Progenitor cell of endocrine pancreas (in vitro differentiated cells): ENCODE results near the gene MYO5A. TPM values are rescaled to one million over a fixed set of nuclear protein-coding genes. Genes with fewer than 3 reads are reported as not detected.
"Not testable (repeated sequence)": the region's sequence is repeated elsewhere in the genome, so short reads cannot be mapped to it uniquely, and the experiment has no call there.

Source experiments
- DNase-seq: peaks from one replicate; pipeline ENCODE4 v3.0.0; 2021; ENCODE audit warnings: low spot score; ENCODE audit not compliant: unreplicated experiment
- H3K27ac Mint-ChIP-seq: 2 replicates; pipeline ENCODE4 v1.8.0; 2021; ENCODE audit warnings: mild to moderate bottlenecking, moderate library complexity, mixed read lengths
- H3K27me3 Mint-ChIP-seq: 2 replicates; pipeline ENCODE4 v1.8.0; 2021; ENCODE audit warnings: mixed read lengths
- H3K36me3 Mint-ChIP-seq: 2 replicates; pipeline ENCODE4 v1.8.0; 2022; ENCODE audit warnings: mixed read lengths; ENCODE audit not compliant: insufficient read depth
- H3K4me1 Mint-ChIP-seq: 2 replicates; pipeline ENCODE4 v1.8.0; 2021; ENCODE audit warnings: low read depth, mixed read lengths
- H3K4me3 Mint-ChIP-seq: 2 replicates; pipeline ENCODE4 v1.8.0; 2021; ENCODE audit warnings: low read depth, mild to moderate bottlenecking, moderate library complexity, mixed read lengths
- H3K9me3 Mint-ChIP-seq: 2 replicates; pipeline ENCODE4 v1.8.0; 2021; ENCODE audit warnings: low read depth, mixed read lengths
- total RNA-seq: library from RNA; stranded (reverse); gene quantifications from 2 replicates; pipeline ENCODE4 v1.2.1, GENCODE V29; 2021
- TF ChIP-seq, protein P1 (sequence below): fragments of 200-600 bp; sonication (generic); IDR thresholded peaks from one replicate; pipeline ENCODE4 v1.5.0; 2021; ENCODE audit warnings: antibody characterized with exemption, mild to moderate bottlenecking; ENCODE audit not compliant: unreplicated experiment

The MYO5A gene
- total RNA-seq, 1 donor from 2014 or later = 31.0 TPM

DNA sequence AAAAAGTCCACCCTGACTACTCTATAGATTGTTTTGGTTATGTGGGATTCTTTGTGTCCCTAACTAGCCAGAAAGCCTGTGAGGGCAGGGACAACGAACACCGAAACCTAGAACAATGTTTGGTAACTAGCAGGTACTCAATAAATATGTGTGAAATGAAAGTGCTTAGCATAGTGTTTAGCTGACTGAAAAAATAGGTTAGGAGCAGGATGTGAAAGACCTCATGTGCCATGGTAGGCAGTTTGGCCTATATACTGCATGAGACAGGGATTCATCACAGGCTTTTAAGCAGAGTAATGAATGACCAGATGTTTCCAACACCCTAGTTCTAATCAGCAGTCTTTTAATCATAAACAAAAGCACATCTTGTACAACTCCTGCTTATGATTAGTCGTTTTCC lies 64.2 kb downstream of the MYO5A start:
- no peak overlapping the region for H3K27ac Mint-ChIP-seq
- H3K4me1 Mint-ChIP-seq = no peaks in the 10 kb centered on the region
- no peak for DNase-seq
- TF ChIP-seq, protein P1, sequence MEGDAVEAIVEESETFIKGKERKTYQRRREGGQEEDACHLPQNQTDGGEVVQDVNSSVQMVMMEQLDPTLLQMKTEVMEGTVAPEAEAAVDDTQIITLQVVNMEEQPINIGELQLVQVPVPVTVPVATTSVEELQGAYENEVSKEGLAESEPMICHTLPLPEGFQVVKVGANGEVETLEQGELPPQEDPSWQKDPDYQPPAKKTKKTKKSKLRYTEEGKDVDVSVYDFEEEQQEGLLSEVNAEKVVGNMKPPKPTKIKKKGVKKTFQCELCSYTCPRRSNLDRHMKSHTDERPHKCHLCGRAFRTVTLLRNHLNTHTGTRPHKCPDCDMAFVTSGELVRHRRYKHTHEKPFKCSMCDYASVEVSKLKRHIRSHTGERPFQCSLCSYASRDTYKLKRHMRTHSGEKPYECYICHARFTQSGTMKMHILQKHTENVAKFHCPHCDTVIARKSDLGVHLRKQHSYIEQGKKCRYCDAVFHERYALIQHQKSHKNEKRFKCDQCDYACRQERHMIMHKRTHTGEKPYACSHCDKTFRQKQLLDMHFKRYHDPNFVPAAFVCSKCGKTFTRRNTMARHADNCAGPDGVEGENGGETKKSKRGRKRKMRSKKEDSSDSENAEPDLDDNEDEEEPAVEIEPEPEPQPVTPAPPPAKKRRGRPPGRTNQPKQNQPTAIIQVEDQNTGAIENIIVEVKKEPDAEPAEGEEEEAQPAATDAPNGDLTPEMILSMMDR = no peak
- H3K27me3 Mint-ChIP-seq = no peaks in the 10 kb centered on the region
- peaks cover 5% of the 10 kb centered on the region for H3K9me3 Mint-ChIP-seq
- H3K36me3 Mint-ChIP-seq = peaks cover 7% of the 10 kb centered on the region
- no peak overlapping the region for H3K4me3 Mint-ChIP-seq

DNA sequence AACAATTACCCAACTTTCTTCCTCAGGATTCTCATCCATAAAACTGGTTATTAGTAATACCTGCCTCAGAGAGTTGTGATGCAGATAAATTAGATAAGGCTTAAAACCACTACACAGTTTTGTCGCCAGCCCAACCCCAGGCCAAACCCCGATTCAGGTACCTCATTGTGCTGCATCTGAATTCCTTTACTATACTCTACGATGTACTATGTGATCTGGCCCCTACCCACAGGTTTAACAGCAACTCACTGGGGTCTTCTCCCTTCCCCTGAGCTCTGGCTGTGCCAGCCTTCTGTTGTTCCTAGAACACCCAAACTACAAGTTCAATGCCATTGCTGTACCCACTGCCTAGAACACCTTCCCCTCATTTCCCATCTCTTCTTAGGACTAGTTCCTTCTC lies 64.6 kb downstream of the MYO5A start:
- Mint-ChIP-seq H3K9me3 (peaks cover 6% of the 10 kb centered on the region), H3K4me3 (no peak overlapping the region), H3K27me3 (no peaks in the 10 kb centered on the region), H3K36me3 (peaks cover 11% of the 10 kb centered on the region), H3K4me1 (peaks cover 2% of the 10 kb centered on the region), H3K27ac (peak overlapping the region; percentile 9)
- TF ChIP-seq, protein P1 = no peak
- no peak for DNase-seq

DNA sequence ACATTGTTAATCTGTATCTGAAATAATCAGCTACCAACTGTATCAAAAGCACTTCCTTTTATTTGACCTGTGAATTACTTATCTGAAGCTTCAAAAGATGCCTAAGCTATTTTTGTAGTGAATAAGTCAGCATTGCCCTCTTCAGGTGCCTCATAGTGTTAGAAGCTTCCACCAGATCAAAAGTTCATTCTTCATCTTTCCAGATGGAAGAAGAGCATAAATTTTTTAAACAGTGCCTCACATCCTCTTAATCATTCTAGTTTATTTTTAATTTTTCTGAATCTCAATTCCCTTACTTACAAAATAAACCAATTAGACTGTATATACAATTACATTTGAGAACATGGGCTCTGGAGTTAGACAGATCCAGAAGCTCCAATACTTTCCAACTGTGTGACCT lies 65.0 kb downstream of the MYO5A start:
- Mint-ChIP-seq H3K27me3 (no peaks in the 10 kb centered on the region), H3K36me3 (peaks cover 12% of the 10 kb centered on the region), H3K4me3 (no peak overlapping the region), H3K27ac (peak overlapping the region; percentile 9), H3K4me1 (peaks cover 2% of the 10 kb centered on the region), H3K9me3 (peaks cover 7% of the 10 kb centered on the region)
- DNase-seq = no peak
- TF ChIP-seq, protein P1 = no peak

DNA sequence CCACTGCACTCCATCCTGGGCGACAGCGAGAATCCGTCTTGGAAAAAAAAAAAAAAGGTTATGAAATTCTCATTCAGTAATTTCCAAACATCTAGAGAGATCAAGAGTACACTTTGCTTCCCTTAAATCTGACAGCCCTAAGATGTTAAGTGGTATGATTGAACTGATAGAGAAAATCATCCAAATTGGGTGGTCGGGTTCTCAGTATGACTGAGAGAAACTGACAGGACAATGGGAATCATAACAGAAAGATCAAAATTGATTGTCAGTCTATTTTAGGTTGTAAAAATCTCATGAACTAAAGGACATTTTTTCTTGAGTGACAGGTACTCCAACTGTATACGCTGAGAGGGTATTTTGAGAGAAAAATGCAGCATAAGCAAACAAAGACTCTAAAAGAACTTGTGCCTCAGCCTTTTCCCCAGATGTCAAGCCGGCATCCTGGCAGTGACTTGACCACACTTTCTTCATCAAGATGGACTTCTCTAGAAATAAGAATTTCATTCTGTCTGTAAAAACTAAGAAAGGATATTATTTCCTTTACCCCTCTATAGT lies 65.8 kb downstream of the MYO5A start:
- Mint-ChIP-seq H3K27me3 (no peaks in the 10 kb centered on the region), H3K27ac (no peak overlapping the region), H3K4me1 (peaks cover 2% of the 10 kb centered on the region), H3K36me3 (peaks cover 14% of the 10 kb centered on the region), H3K9me3 (peaks cover 8% of the 10 kb centered on the region), H3K4me3 (no peak overlapping the region)
- DNase-seq = no peak
- TF ChIP-seq, protein P1 = no peak

GRCh38 chr15:52459701-52460100 lies 69.0 kb downstream of the MYO5A start:
- Mint-ChIP-seq H3K9me3 (peaks cover 31% of the 10 kb centered on the region), H3K36me3 (peaks cover 27% of the 10 kb centered on the region)
- not testable (repeated sequence) for H3K4me1 Mint-ChIP-seq, H3K27me3 Mint-ChIP-seq, DNase-seq, H3K27ac Mint-ChIP-seq, H3K4me3 Mint-ChIP-seq

GRCh38 chr15:52459265-52459664 lies 69.4 kb downstream of the MYO5A start:
- H3K9me3 Mint-ChIP-seq = peaks cover 34% of the 10 kb centered on the region
- H3K27ac Mint-ChIP-seq = peak overlapping the region; percentile 87
- not testable (repeated sequence) for H3K4me3 Mint-ChIP-seq, H3K27me3 Mint-ChIP-seq, DNase-seq, H3K4me1 Mint-ChIP-seq
- H3K36me3 Mint-ChIP-seq = peaks cover 27% of the 10 kb centered on the region
